KMS-11 (cell line): ENCODE data around the gene HSD17B2.

Experiments used
- H2AFZ ChIP-seq: fragments of 200-600 bp; sonication (generic); 2 replicates; pipeline ENCODE4 v1.6.1; 2016; ENCODE audit warnings: antibody characterized with exemption, mixed run types, low read depth
- H3K27ac ChIP-seq: fragments of 200-600 bp; sonication (generic); 2 replicates; pipeline ENCODE4 v1.6.1; 2016; ENCODE audit warnings: mild to moderate bottlenecking, mixed run types
- H3K27me3 ChIP-seq: fragments of 200-600 bp; sonication (generic); 2 replicates; pipeline ENCODE4 v1.6.1; 2017; ENCODE audit warnings: mild to moderate bottlenecking, low read depth, mixed run types, moderate library complexity; ENCODE audit not compliant: insufficient read depth
- H3K36me3 ChIP-seq: fragments of 200-600 bp; sonication (generic); 2 replicates; pipeline ENCODE4 v1.6.1; 2017; ENCODE audit warnings: mild to moderate bottlenecking, mixed run types; ENCODE audit not compliant: insufficient read depth
- H3K4me1 ChIP-seq: fragments of 200-600 bp; sonication (generic); 2 replicates; pipeline ENCODE4 v1.6.1; 2016; ENCODE audit warnings: mild to moderate bottlenecking, low read depth, mixed run types; ENCODE audit not compliant: poor library complexity, severe bottlenecking
- H3K4me2 ChIP-seq: fragments of 200-600 bp; sonication (generic); 2 replicates; pipeline ENCODE4 v1.7.0; 2016; ENCODE audit warnings: mild to moderate bottlenecking, mixed run types
- H3K4me3 ChIP-seq: fragments of 200-600 bp; sonication (generic); IDR thresholded peaks from 2 replicates; pipeline ENCODE4 v1.6.1; 2017; ENCODE audit warnings: low read depth, low read length, mixed read lengths; ENCODE audit not compliant: insufficient read depth
- H3K79me2 ChIP-seq: fragments of 200-600 bp; sonication (generic); 2 replicates; pipeline ENCODE4 v1.6.1; 2016; ENCODE audit warnings: low read depth, mixed run types; ENCODE audit not compliant: insufficient read depth
- H3K9ac ChIP-seq: fragments of 200-600 bp; sonication (generic); 2 replicates; pipeline ENCODE4 v1.6.1; 2016; ENCODE audit warnings: mild to moderate bottlenecking, mixed run types
- H4K20me1 ChIP-seq: fragments of 200-600 bp; sonication (generic); 2 replicates; pipeline ENCODE4 v1.6.1; 2016; ENCODE audit warnings: mild to moderate bottlenecking, mixed run types; ENCODE audit not compliant: insufficient read depth
- CTCF ChIP-seq: fragments of 200-600 bp; sonication (generic); conservative IDR thresholded peaks from 2 replicates; pipeline ENCODE4 v1.6.1; 2017; ENCODE audit warnings: low read depth, mild to moderate bottlenecking, antibody characterized with exemption, low read length, moderate library complexity, mixed read lengths

HSD17B2 gene

GRCh38 chr16:82049484-82049883, 14.4 kb downstream of the HSD17B2 start:
- Histone ChIP-seq H3K79me2 (no peaks in the 10 kb centered on the region), H3K36me3 (no peaks in the 10 kb centered on the region), H3K4me1 (no peaks in the 10 kb centered on the region), H3K4me3 (no peak overlapping the region), H3K4me2 (no peak overlapping the region), H2AFZ (no peak overlapping the region), H3K27me3 (no peaks in the 10 kb centered on the region), H3K27ac (no peak overlapping the region), H4K20me1 (no peaks in the 10 kb centered on the region), H3K9ac (no peak overlapping the region)
- no peak for TF ChIP-seq CTCF

- no peak overlapping the region for H3K9ac ChIP-seq
- H3K4me2 ChIP-seq: no peak overlapping the region
- H3K4me1 ChIP-seq: no peaks in the 10 kb centered on the region
- TF ChIP-seq CTCF: no peak
- no peak overlapping the region for H3K27ac ChIP-seq
- no peaks in the 10 kb centered on the region for H3K79me2 ChIP-seq
- H2AFZ ChIP-seq: no peak overlapping the region
- H3K36me3 ChIP-seq: no peaks in the 10 kb centered on the region
- no peaks in the 10 kb centered on the region for H3K27me3 ChIP-seq
- no peaks in the 10 kb centered on the region for H4K20me1 ChIP-seq
- no peak overlapping the region for H3K4me3 ChIP-seq
Observed at GRCh38 chr16:82050506-82050905, 15.5 kb downstream of the HSD17B2 start.

- no peaks in the 10 kb centered on the region for H4K20me1 ChIP-seq
- no peak overlapping the region for H3K4me2 ChIP-seq
- H2AFZ ChIP-seq: no peak overlapping the region
- no peak for TF ChIP-seq CTCF
- no peak overlapping the region for H3K9ac ChIP-seq
- H3K4me3 ChIP-seq: no peak overlapping the region
- H3K79me2 ChIP-seq: no peaks in the 10 kb centered on the region
- H3K27ac ChIP-seq: no peak overlapping the region
- no peaks in the 10 kb centered on the region for H3K4me1 ChIP-seq
- no peaks in the 10 kb centered on the region for H3K36me3 ChIP-seq
- no peaks in the 10 kb centered on the region for H3K27me3 ChIP-seq
Observed at GRCh38 chr16:82050909-82051357, 15.9 kb downstream of the HSD17B2 start.

GRCh38 chr16:82051656-82052055, 16.6 kb downstream of the HSD17B2 start:
- no peaks in the 10 kb centered on the region for H3K36me3 ChIP-seq
- no peak for TF ChIP-seq CTCF
- no peak overlapping the region for H3K4me2 ChIP-seq
- H3K9ac ChIP-seq: no peak overlapping the region
- H3K27ac ChIP-seq: no peak overlapping the region
- H4K20me1 ChIP-seq: no peaks in the 10 kb centered on the region
- H2AFZ ChIP-seq: no peak overlapping the region
- no peaks in the 10 kb centered on the region for H3K79me2 ChIP-seq
- no peaks in the 10 kb centered on the region for H3K27me3 ChIP-seq
- no peaks in the 10 kb centered on the region for H3K4me1 ChIP-seq
- H3K4me3 ChIP-seq: no peak overlapping the region
